Measurements from ENCODE around the gene TAF4B.

DNA sequence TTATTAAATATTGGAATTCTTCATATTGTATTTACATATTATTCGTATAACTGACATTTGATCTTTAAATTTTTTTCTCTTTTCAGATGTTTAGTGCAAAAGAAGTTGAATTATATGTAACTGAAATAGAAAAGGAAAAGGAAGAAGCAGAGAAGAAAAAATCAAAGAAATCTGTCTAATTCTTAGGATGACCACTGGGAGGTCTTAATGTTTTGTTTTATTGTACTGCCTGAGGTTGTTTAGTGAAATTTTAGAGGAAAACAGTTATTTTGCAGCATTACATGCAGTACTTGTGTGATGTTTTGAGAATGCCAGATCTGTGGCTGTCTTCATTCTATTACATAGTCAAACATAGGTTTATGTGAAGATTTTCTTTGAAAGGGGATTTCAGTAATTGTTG lies 34.0 kb upstream of the TAF4B start:
- no peak for TF ChIP-seq EZH2 (IDR thresholded peaks at IDR 0.05; ENCODE audit: borderline replicate concordance, insufficient read depth, low read depth, low read length, poor library complexity, severe bottlenecking)
- TF ChIP-seq, protein P1, sequence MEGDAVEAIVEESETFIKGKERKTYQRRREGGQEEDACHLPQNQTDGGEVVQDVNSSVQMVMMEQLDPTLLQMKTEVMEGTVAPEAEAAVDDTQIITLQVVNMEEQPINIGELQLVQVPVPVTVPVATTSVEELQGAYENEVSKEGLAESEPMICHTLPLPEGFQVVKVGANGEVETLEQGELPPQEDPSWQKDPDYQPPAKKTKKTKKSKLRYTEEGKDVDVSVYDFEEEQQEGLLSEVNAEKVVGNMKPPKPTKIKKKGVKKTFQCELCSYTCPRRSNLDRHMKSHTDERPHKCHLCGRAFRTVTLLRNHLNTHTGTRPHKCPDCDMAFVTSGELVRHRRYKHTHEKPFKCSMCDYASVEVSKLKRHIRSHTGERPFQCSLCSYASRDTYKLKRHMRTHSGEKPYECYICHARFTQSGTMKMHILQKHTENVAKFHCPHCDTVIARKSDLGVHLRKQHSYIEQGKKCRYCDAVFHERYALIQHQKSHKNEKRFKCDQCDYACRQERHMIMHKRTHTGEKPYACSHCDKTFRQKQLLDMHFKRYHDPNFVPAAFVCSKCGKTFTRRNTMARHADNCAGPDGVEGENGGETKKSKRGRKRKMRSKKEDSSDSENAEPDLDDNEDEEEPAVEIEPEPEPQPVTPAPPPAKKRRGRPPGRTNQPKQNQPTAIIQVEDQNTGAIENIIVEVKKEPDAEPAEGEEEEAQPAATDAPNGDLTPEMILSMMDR (IDR thresholded peaks at IDR 0.05) = no peak
